Astrocyte (in vitro differentiated cells and primary cell): ENCODE measurements around the gene SUN1. TPM values are rescaled to one million over a fixed set of nuclear protein-coding genes. Genes with fewer than 3 reads are reported as not detected.

ENCODE experiments used
- DNase-seq: peaks from one replicate; pipeline ENCODE4 v3.0.0-alpha.2; 2010; ENCODE audit warnings: low read depth
- FAIRE-seq: peaks from 2 replicates; lab custom pipeline; 2011; peaks lifted over from hg19 to GRCh38; lab: Jason Lieb, UNC
- H2AFZ ChIP-seq: 2 replicates; pipeline ENCODE4 v1.6.0; 2012; ENCODE audit warnings: low read depth, low read length, inconsistent platforms
- H3K27ac ChIP-seq: 2 replicates; pipeline ENCODE4 v1.5.1; 2011; ENCODE audit warnings: low read depth, low read length, inconsistent platforms
- H3K27me3 ChIP-seq: 2 replicates; pipeline ENCODE4 v1.6.0; 2011; ENCODE audit warnings: low read length, inconsistent platforms; ENCODE audit not compliant: insufficient read depth
- H3K36me3 ChIP-seq: 2 replicates; pipeline ENCODE4 v1.5.1; 2011; ENCODE audit warnings: low read length, inconsistent platforms; ENCODE audit not compliant: insufficient read depth
- H3K4me1 ChIP-seq: 2 replicates; pipeline ENCODE4 v1.5.1; 2011; ENCODE audit warnings: low read length, inconsistent platforms; ENCODE audit not compliant: insufficient read depth
- H3K4me2 ChIP-seq: 2 replicates; pipeline ENCODE4 v1.6.0; 2012; ENCODE audit warnings: low read length, inconsistent platforms
- H3K4me3 ChIP-seq: 2 replicates; pipeline ENCODE4 v1.5.1; 2011; ENCODE audit warnings: low read depth, mild to moderate bottlenecking, low read length, inconsistent platforms; ENCODE audit not compliant: insufficient read depth
- H3K79me2 ChIP-seq: 2 replicates; pipeline ENCODE4 v1.6.0; 2012; ENCODE audit warnings: mild to moderate bottlenecking, low read length, inconsistent platforms; ENCODE audit not compliant: insufficient read depth
- H3K9ac ChIP-seq: 2 replicates; pipeline ENCODE4 v1.6.0; 2012; ENCODE audit warnings: mild to moderate bottlenecking, low read length, inconsistent platforms
- H3K9me3 ChIP-seq: 2 replicates; pipeline ENCODE4 v1.5.1; 2012; ENCODE audit warnings: low read depth, mild to moderate bottlenecking, low read length, inconsistent platforms; ENCODE audit not compliant: insufficient read depth
- H4K20me1 ChIP-seq: 2 replicates; pipeline ENCODE4 v1.6.0; 2012; ENCODE audit warnings: low read length, inconsistent platforms; ENCODE audit not compliant: insufficient read depth
- H3K27ac Mint-ChIP-seq: one replicate; pipeline ENCODE4 v1.8.0; 2021; ENCODE audit warnings: mild to moderate bottlenecking, mixed read lengths; ENCODE audit not compliant: unreplicated experiment
- H3K27me3 Mint-ChIP-seq: one replicate; pipeline ENCODE4 v1.8.0; 2021; ENCODE audit warnings: low read depth, mixed read lengths; ENCODE audit not compliant: unreplicated experiment
- H3K36me3 Mint-ChIP-seq: one replicate; pipeline ENCODE4 v1.8.0; 2021; ENCODE audit warnings: low read depth, mixed read lengths; ENCODE audit not compliant: unreplicated experiment
- H3K4me1 Mint-ChIP-seq: one replicate; pipeline ENCODE4 v1.8.0; 2021; ENCODE audit warnings: low read depth, mixed read lengths; ENCODE audit not compliant: unreplicated experiment
- H3K4me3 Mint-ChIP-seq: one replicate; pipeline ENCODE4 v1.8.0; 2021; ENCODE audit warnings: mild to moderate bottlenecking, moderate library complexity, mixed read lengths; ENCODE audit not compliant: unreplicated experiment
- H3K9me3 Mint-ChIP-seq: one replicate; pipeline ENCODE4 v1.8.0; 2021; ENCODE audit warnings: mild to moderate bottlenecking, mixed read lengths; ENCODE audit not compliant: unreplicated experiment
- EZH2 ChIP-seq: IDR thresholded peaks from 2 replicates; pipeline ENCODE4 v1.6.1; 2012; ENCODE audit warnings: mild to moderate bottlenecking, low read length, inconsistent platforms; ENCODE audit not compliant: insufficient read depth
- total RNA-seq: library from RNA; stranded (reverse); gene quantifications from 2 replicates; pipeline ENCODE4 v1.2.1, GENCODE V29; 2021
- TF ChIP-seq, protein P1 (sequence below): IDR thresholded peaks from 2 replicates; pipeline ENCODE4 v1.5.1; 2011; ENCODE audit warnings: low read depth, mild to moderate bottlenecking, inconsistent platforms, low read length, moderate library complexity; ENCODE audit not compliant: insufficient read depth

Gene SUN1
- total RNA-seq, 1 donor from 2014 or later, result 121 TPM

DNA sequence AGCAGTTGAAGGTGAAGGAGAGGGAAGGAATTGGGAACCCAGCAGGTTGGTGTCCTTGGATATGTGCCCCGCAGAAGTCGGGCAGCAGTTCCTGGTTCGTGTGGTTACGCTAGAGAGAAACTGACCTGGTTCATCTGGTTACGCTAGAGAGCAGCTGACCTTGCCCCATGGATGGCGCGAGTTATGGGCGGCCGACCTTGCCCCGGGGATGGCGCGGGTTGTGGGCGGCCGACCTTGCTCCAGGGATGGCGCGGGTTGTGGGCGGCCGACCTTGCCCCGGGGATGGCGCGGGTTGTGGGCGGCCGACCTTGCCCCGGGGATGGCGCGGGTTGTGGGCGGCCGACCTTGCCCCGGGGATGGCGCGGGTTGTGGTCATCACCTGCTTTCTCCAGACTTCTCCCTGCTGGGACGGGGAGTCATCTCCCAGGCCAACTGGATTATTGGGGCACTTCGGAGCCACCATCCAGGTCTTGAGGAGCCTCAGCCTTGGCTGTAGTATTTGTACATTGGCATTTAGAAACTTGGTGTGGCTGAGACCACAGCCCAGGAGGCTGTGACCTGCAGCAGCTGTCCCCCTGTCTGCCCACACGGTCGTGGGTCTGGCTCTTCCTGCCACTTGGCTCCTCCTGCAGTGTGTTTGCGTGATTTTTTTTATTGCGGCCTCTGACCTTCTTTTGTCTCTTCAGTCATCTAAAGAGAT is 50.2 kb downstream of the SUN1 start:
- H4K20me1 ChIP-seq, result peaks cover 93% of the 10 kb centered on the region
- no peaks in the 10 kb centered on the region for H3K4me1 ChIP-seq
- no peak overlapping the region for H2AFZ ChIP-seq
- peaks cover 11% of the 10 kb centered on the region for H3K4me1 Mint-ChIP-seq
- H3K4me3 ChIP-seq, result no peak overlapping the region
- no peak overlapping the region for H3K27ac Mint-ChIP-seq
- H3K27ac ChIP-seq, result no peak overlapping the region
- TF ChIP-seq, protein P1, sequence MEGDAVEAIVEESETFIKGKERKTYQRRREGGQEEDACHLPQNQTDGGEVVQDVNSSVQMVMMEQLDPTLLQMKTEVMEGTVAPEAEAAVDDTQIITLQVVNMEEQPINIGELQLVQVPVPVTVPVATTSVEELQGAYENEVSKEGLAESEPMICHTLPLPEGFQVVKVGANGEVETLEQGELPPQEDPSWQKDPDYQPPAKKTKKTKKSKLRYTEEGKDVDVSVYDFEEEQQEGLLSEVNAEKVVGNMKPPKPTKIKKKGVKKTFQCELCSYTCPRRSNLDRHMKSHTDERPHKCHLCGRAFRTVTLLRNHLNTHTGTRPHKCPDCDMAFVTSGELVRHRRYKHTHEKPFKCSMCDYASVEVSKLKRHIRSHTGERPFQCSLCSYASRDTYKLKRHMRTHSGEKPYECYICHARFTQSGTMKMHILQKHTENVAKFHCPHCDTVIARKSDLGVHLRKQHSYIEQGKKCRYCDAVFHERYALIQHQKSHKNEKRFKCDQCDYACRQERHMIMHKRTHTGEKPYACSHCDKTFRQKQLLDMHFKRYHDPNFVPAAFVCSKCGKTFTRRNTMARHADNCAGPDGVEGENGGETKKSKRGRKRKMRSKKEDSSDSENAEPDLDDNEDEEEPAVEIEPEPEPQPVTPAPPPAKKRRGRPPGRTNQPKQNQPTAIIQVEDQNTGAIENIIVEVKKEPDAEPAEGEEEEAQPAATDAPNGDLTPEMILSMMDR, result no peak
- TF ChIP-seq EZH2, result no peak
- DNase-seq, result no peak
- no peaks in the 10 kb centered on the region for H3K36me3 ChIP-seq
- H3K9ac ChIP-seq, result no peak overlapping the region
- no peaks in the 10 kb centered on the region for H3K27me3 ChIP-seq
- no peak overlapping the region for H3K4me3 Mint-ChIP-seq
- no peaks in the 10 kb centered on the region for H3K9me3 ChIP-seq
- H3K9me3 Mint-ChIP-seq, result no peaks in the 10 kb centered on the region
- peaks cover 96% of the 10 kb centered on the region for H3K79me2 ChIP-seq
- no peaks in the 10 kb centered on the region for H3K27me3 Mint-ChIP-seq
- H3K36me3 Mint-ChIP-seq, result peaks cover 7% of the 10 kb centered on the region
- no peak for FAIRE-seq
- no peak overlapping the region for H3K4me2 ChIP-seq

DNA sequence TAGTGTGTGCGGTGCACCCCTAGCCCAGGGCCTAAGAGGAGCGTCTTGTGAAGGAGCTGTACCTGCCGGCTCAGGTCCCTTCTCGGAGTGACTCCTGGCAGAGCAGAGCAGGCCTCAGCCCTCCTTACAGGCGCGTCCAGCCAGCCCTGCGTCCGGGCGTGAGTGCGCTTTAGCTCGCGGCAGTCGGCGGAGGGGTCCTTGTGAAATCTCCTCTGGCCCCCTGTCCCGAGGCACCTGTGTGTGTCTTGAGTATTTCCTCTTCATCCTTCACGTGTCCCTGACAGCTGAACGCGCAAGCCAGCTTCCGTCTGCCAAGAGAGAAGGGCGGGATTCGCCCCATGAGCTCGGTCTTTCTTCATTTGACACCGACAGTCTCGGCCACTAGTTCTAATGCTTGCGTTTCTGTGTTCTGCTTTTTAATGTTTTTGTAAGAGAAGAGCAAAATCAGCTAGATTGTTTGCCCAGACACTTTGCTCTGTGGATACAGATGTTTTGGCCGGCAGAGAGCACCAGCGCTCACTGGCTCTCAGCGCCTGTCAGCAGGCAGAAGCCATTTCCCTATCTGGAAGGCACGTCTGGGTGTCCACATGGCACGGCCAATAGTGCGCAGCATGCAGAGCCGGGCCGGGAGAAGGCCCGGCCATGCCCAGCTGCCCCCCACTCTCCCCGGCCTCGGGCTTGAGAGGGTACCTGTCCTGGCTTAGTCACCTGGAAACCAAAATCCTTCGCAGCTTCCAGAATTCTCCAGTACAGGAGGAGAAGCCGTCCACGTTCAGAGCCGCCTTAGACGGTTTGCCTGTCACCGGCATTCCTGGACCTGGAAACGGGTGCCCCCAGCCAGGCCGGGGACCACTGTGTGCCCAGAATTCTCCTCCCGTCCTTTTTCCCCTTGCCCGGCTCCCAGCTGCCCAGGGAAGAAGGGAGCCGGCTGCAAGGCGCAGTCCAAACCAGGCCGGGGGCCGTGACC is 51.1 kb downstream of the SUN1 start:
- H3K4me3 ChIP-seq, result no peak overlapping the region
- no peaks in the 10 kb centered on the region for H3K4me1 ChIP-seq
- H4K20me1 ChIP-seq, result peaks cover 96% of the 10 kb centered on the region
- H3K9ac ChIP-seq, result no peak overlapping the region
- Mint-ChIP-seq H3K4me3 (no peak overlapping the region), H3K9me3 (no peaks in the 10 kb centered on the region), H3K4me1 (peaks cover 11% of the 10 kb centered on the region), H3K36me3 (peaks cover 10% of the 10 kb centered on the region), H3K27ac (no peak overlapping the region), H3K27me3 (no peaks in the 10 kb centered on the region)
- no peak overlapping the region for H3K4me2 ChIP-seq
- H3K36me3 ChIP-seq, result no peaks in the 10 kb centered on the region
- DNase-seq (no peak), FAIRE-seq (no peak)
- no peaks in the 10 kb centered on the region for H3K27me3 ChIP-seq
- no peak overlapping the region for H3K27ac ChIP-seq
- no peaks in the 10 kb centered on the region for H3K9me3 ChIP-seq
- peaks cover 98% of the 10 kb centered on the region for H3K79me2 ChIP-seq
- TF ChIP-seq, protein P1, result no peak
- TF ChIP-seq EZH2, result no peak
- H2AFZ ChIP-seq, result no peak overlapping the region
